Prostate gland (tissue), 2 donors: Measurements from ENCODE around the gene CD2AP.

ENCODE experiments used
- CTCF ChIP-seq, 4 experiments: fragments of 200-600 bp in 2 of 4; fragments of 450-650 bp in 2 of 4; sonication (generic) in 2 of 4; IDR thresholded peaks; 1 replicate in 3 of 4; 2 replicates in 1 of 4; pipeline ENCODE4 v1.5.1; 2016 to 2019; ENCODE audit warnings: antibody characterized with exemption in 4 of 4, mild to moderate bottlenecking in 2 of 4, moderate library complexity in 2 of 4
- POLR2A ChIP-seq: fragments of 450-650 bp; IDR thresholded peaks from one replicate; pipeline ENCODE4 v1.6.1; 2016; ENCODE audit warnings: antibody characterized with exemption, mild to moderate bottlenecking
- POLR2AphosphoS5 ChIP-seq: sonication (generic); formaldehyde crosslinking; IDR thresholded peaks from one replicate; pipeline ENCODE4 v1.6.1; 2017; ENCODE audit warnings: antibody characterized with exemption

GRCh38 chr6:47672816-47673215, 195.2 kb downstream of the CD2AP start:
- TF ChIP-seq CTCF (IDR thresholded peaks at IDR 0.05) (no peak), POLR2A (no peak), POLR2AphosphoS5 (no peak)
